ENCODE results near the gene RETREG1. TPM values are rescaled to one million over a fixed set of nuclear protein-coding genes. Genes with fewer than 3 reads are reported as not detected.
A peak's percentile ranks its signal among the peaks of the same experiment; 100 is the strongest.
"Not testable (repeated sequence)": the region's sequence is repeated elsewhere in the genome, so short reads cannot be mapped to it uniquely, and the experiment has no call there.

RETREG1 gene
- total RNA-seq, 1 donor from 2014 or later: 22.5 TPM

GRCh38 chr5:16455668-16456067 is 161.1 kb downstream of the RETREG1 start:
- no peak for DNase-seq (ENCODE audit: low spot score)
- Mint-ChIP-seq H3K36me3 (ENCODE audit: low read depth) (peaks cover 53% of the 10 kb centered on the region), H3K4me1 (ENCODE audit: low read depth) (peaks cover 51% of the 10 kb centered on the region), H3K9me3 (no peaks in the 10 kb centered on the region), H3K27ac (peak overlapping the region; percentile 85), H3K4me3 (peak overlapping the region; percentile 38), H3K27me3 (ENCODE audit: insufficient read depth) (no peaks in the 10 kb centered on the region)
- intact Hi-C loops (cut with micrococcal nuclease): loop anchor here (1.0 to 5.0 kb wide), 4 partner anchors 97 to 329 kb away; no protein-coding TSS in a partner anchor

- Mint-ChIP-seq H3K36me3 (ENCODE audit: low read depth) (peaks cover 57% of the 10 kb centered on the region), H3K27ac (no peak overlapping the region)
Measured at GRCh38 chr5:16454686-16455085, 162.1 kb downstream of the RETREG1 start.

GRCh38 chr5:16453609-16454008 is 163.2 kb downstream of the RETREG1 start:
- peaks cover 34% of the 10 kb centered on the region for H3K4me1 Mint-ChIP-seq (ENCODE audit: low read depth)
- no peak for DNase-seq (ENCODE audit: low spot score)
- H3K27ac Mint-ChIP-seq: no peak overlapping the region
- H3K36me3 Mint-ChIP-seq (ENCODE audit: low read depth): peaks cover 61% of the 10 kb centered on the region
- H3K4me3 Mint-ChIP-seq: no peak overlapping the region
- H3K9me3 Mint-ChIP-seq: no peaks in the 10 kb centered on the region
- intact Hi-C loops (cut with micrococcal nuclease): no loop called here
- H3K27me3 Mint-ChIP-seq (ENCODE audit: insufficient read depth): no peaks in the 10 kb centered on the region

More at GRCh38 chr5:16454686-16455085, 162.1 kb downstream of the RETREG1 start:
- Mint-ChIP-seq H3K27me3 (ENCODE audit: insufficient read depth) (no peaks in the 10 kb centered on the region), H3K4me1 (ENCODE audit: low read depth) (peaks cover 41% of the 10 kb centered on the region), H3K9me3 (no peaks in the 10 kb centered on the region), H3K4me3 (no peak overlapping the region)
- intact Hi-C loops (cut with micrococcal nuclease): loop anchor here (5.0 kb wide), 1 partner anchor 98 kb away; no protein-coding TSS in a partner anchor
- no peak for DNase-seq (ENCODE audit: low spot score)

GRCh38 chr5:16450163-16450562 is 166.6 kb downstream of the RETREG1 start:
- H3K4me3 Mint-ChIP-seq: no peak overlapping the region
- H3K9me3 Mint-ChIP-seq: no peaks in the 10 kb centered on the region
- peaks cover 7% of the 10 kb centered on the region for H3K4me1 Mint-ChIP-seq (ENCODE audit: low read depth)
- H3K36me3 Mint-ChIP-seq (ENCODE audit: low read depth): peaks cover 59% of the 10 kb centered on the region
- no peaks in the 10 kb centered on the region for H3K27me3 Mint-ChIP-seq (ENCODE audit: insufficient read depth)
- DNase-seq (ENCODE audit: low spot score): no peak
- no peak overlapping the region for H3K27ac Mint-ChIP-seq
- intact Hi-C loops (cut with micrococcal nuclease): no loop called here

GRCh38 chr5:16446993-16447392 is 169.8 kb downstream of the RETREG1 start:
- no peak overlapping the region for H3K27ac Mint-ChIP-seq
- no peaks in the 10 kb centered on the region for H3K27me3 Mint-ChIP-seq (ENCODE audit: insufficient read depth)
- intact Hi-C loops (cut with micrococcal nuclease): no loop called here
- DNase-seq (ENCODE audit: low spot score): no peak
- no peak overlapping the region for H3K4me3 Mint-ChIP-seq
- peaks cover 50% of the 10 kb centered on the region for H3K36me3 Mint-ChIP-seq (ENCODE audit: low read depth)
- no peaks in the 10 kb centered on the region for H3K9me3 Mint-ChIP-seq
- no peaks in the 10 kb centered on the region for H3K4me1 Mint-ChIP-seq (ENCODE audit: low read depth)

- peaks cover 8% of the 10 kb centered on the region for H3K36me3 Mint-ChIP-seq (ENCODE audit: low read depth)
- H3K4me3 Mint-ChIP-seq: no peak overlapping the region
- no peaks in the 10 kb centered on the region for H3K9me3 Mint-ChIP-seq
- intact Hi-C loops (cut with micrococcal nuclease): no loop called here
- DNase-seq (ENCODE audit: low spot score): no peak
- H3K27me3 Mint-ChIP-seq (ENCODE audit: insufficient read depth): peaks cover 6% of the 10 kb centered on the region
- no peak overlapping the region for H3K27ac Mint-ChIP-seq
- H3K4me1 Mint-ChIP-seq (ENCODE audit: low read depth): no peaks in the 10 kb centered on the region
Measured at GRCh38 chr5:16437977-16438376, 178.8 kb downstream of the RETREG1 start.

GRCh38 chr5:16436065-16436682 is 180.6 kb downstream of the RETREG1 start:
- H3K9me3 Mint-ChIP-seq; DNase-seq (ENCODE audit: low spot score); H3K4me3 Mint-ChIP-seq; H3K4me1 Mint-ChIP-seq (ENCODE audit: low read depth); H3K27ac Mint-ChIP-seq; intact Hi-C loops (cut with micrococcal nuclease); H3K27me3 Mint-ChIP-seq (ENCODE audit: insufficient read depth); H3K36me3 Mint-ChIP-seq (ENCODE audit: low read depth): not testable (repeated sequence)

- DNase-seq (ENCODE audit: low spot score): no peak
- peaks cover 7% of the 10 kb centered on the region for H3K27me3 Mint-ChIP-seq (ENCODE audit: insufficient read depth)
- H3K36me3 Mint-ChIP-seq (ENCODE audit: low read depth): no peaks in the 10 kb centered on the region
- no peaks in the 10 kb centered on the region for H3K4me1 Mint-ChIP-seq (ENCODE audit: low read depth)
- no peak overlapping the region for H3K4me3 Mint-ChIP-seq
- no peaks in the 10 kb centered on the region for H3K9me3 Mint-ChIP-seq
- no peak overlapping the region for H3K27ac Mint-ChIP-seq
- intact Hi-C loops (cut with micrococcal nuclease): no loop called here
Measured at GRCh38 chr5:16431490-16431889, 185.3 kb downstream of the RETREG1 start.

GRCh38 chr5:16430349-16431089 is 186.3 kb downstream of the RETREG1 start:
- Mint-ChIP-seq H3K27me3 (ENCODE audit: insufficient read depth) (peaks cover 7% of the 10 kb centered on the region), H3K36me3 (ENCODE audit: low read depth) (no peaks in the 10 kb centered on the region), H3K27ac (no peak overlapping the region), H3K4me1 (ENCODE audit: low read depth) (no peaks in the 10 kb centered on the region), H3K9me3 (no peaks in the 10 kb centered on the region), H3K4me3 (no peak overlapping the region)
- intact Hi-C loops (cut with micrococcal nuclease): no loop called here
- DNase-seq (ENCODE audit: low spot score): no peak

- peaks cover 2% of the 10 kb centered on the region for H3K27me3 Mint-ChIP-seq (ENCODE audit: insufficient read depth)
Measured at GRCh38 chr5:16428359-16428758, 188.4 kb downstream of the RETREG1 start.

GRCh38 chr5:16427587-16427986 is 189.2 kb downstream of the RETREG1 start:
- Mint-ChIP-seq H3K4me1 (ENCODE audit: low read depth) (no peaks in the 10 kb centered on the region), H3K36me3 (ENCODE audit: low read depth) (no peaks in the 10 kb centered on the region), H3K4me3 (no peak overlapping the region), H3K27ac (no peak overlapping the region), H3K27me3 (ENCODE audit: insufficient read depth) (peaks cover 2% of the 10 kb centered on the region), H3K9me3 (no peaks in the 10 kb centered on the region)
- intact Hi-C loops (cut with micrococcal nuclease): no loop called here
- no peak for DNase-seq (ENCODE audit: low spot score)

More at GRCh38 chr5:16428359-16428758, 188.4 kb downstream of the RETREG1 start:
- Mint-ChIP-seq H3K9me3 (no peaks in the 10 kb centered on the region), H3K27ac (no peak overlapping the region), H3K4me3 (no peak overlapping the region), H3K4me1 (ENCODE audit: low read depth) (no peaks in the 10 kb centered on the region), H3K36me3 (ENCODE audit: low read depth) (no peaks in the 10 kb centered on the region)
- DNase-seq (ENCODE audit: low spot score): no peak
- intact Hi-C loops (cut with micrococcal nuclease): no loop called here
